Measurements from ENCODE around the gene DGKZ. TPM values are rescaled to one million over a fixed set of nuclear protein-coding genes. Genes with fewer than 3 reads are reported as not detected.

The DGKZ gene
- total RNA-seq, 1 donor from 2014 or later: 53.6 TPM

- no peaks in the 10 kb centered on the region for H3K27me3 Mint-ChIP-seq
- H3K27ac Mint-ChIP-seq: no peak overlapping the region
- no peaks in the 10 kb centered on the region for H3K9me3 Mint-ChIP-seq
- intact Hi-C loops (cut with micrococcal nuclease): no loop called here
- no peaks in the 10 kb centered on the region for H3K4me1 Mint-ChIP-seq
- ChIA-PET POLR2A (no interaction called here), CTCF (no interaction called here)
- no peak for ATAC-seq (ENCODE audit: low read depth)
- no peak for DNase-seq
- H3K4me3 Mint-ChIP-seq: no peak overlapping the region
- peaks cover 64% of the 10 kb centered on the region for H3K36me3 Mint-ChIP-seq (ENCODE audit: low read depth)
- TF ChIP-seq CTCF (IDR thresholded peaks at IDR 0.05): no peak
Observed at GRCh38 chr11:46421257-46421880, 74.1 kb downstream of the DGKZ start.

- Mint-ChIP-seq H3K27ac (no peak overlapping the region), H3K36me3 (ENCODE audit: low read depth) (peaks cover 64% of the 10 kb centered on the region), H3K27me3 (no peaks in the 10 kb centered on the region), H3K4me3 (no peak overlapping the region), H3K9me3 (no peaks in the 10 kb centered on the region), H3K4me1 (no peaks in the 10 kb centered on the region)
- no peak for DNase-seq
- ChIA-PET CTCF (no interaction called here), POLR2A (no interaction called here)
- intact Hi-C loops (cut with micrococcal nuclease): no loop called here
- no peak for TF ChIP-seq CTCF (IDR thresholded peaks at IDR 0.05)
- no peak for ATAC-seq (ENCODE audit: low read depth)
Observed at GRCh38 chr11:46422588-46422987, 75.3 kb downstream of the DGKZ start.

- Mint-ChIP-seq H3K27me3 (no peaks in the 10 kb centered on the region), H3K4me3 (no peak overlapping the region), H3K27ac (no peak overlapping the region), H3K9me3 (no peaks in the 10 kb centered on the region), H3K36me3 (ENCODE audit: low read depth) (peaks cover 76% of the 10 kb centered on the region), H3K4me1 (no peaks in the 10 kb centered on the region)
- intact Hi-C loops (cut with micrococcal nuclease): no loop called here
- ATAC-seq (ENCODE audit: low read depth) (no peak), DNase-seq (no peak)
- TF ChIP-seq CTCF (IDR thresholded peaks at IDR 0.05): no peak
- ChIA-PET POLR2A (no interaction called here), CTCF (no interaction called here)
Observed at GRCh38 chr11:46426233-46426991, 79.1 kb downstream of the DGKZ start.

- H3K9me3 Mint-ChIP-seq: no peaks in the 10 kb centered on the region
- ATAC-seq (ENCODE audit: low read depth) (no peak), DNase-seq (no peak)
- no peaks in the 10 kb centered on the region for H3K27me3 Mint-ChIP-seq
- H3K4me1 Mint-ChIP-seq: no peaks in the 10 kb centered on the region
- POLR2A ChIA-PET: no interaction called here
- intact Hi-C loops (cut with micrococcal nuclease): no loop called here
- peaks cover 73% of the 10 kb centered on the region for H3K36me3 Mint-ChIP-seq (ENCODE audit: low read depth)
- CTCF ChIA-PET: no interaction called here
- no peak for TF ChIP-seq CTCF (IDR thresholded peaks at IDR 0.05)
- no peak overlapping the region for H3K27ac Mint-ChIP-seq
- no peak overlapping the region for H3K4me3 Mint-ChIP-seq
Observed at GRCh38 chr11:46427364-46427763, 80.1 kb downstream of the DGKZ start.

GRCh38 chr11:46429717-46430116 is 82.5 kb downstream of the DGKZ start:
- no peaks in the 10 kb centered on the region for H3K27me3 Mint-ChIP-seq
- no peaks in the 10 kb centered on the region for H3K4me1 Mint-ChIP-seq
- TF ChIP-seq CTCF (IDR thresholded peaks at IDR 0.05): no peak
- no peaks in the 10 kb centered on the region for H3K9me3 Mint-ChIP-seq
- no peak overlapping the region for H3K4me3 Mint-ChIP-seq
- ATAC-seq (ENCODE audit: low read depth) (no peak), DNase-seq (no peak)
- peaks cover 78% of the 10 kb centered on the region for H3K36me3 Mint-ChIP-seq (ENCODE audit: low read depth)
- ChIA-PET POLR2A (no interaction called here), CTCF (no interaction called here)
- intact Hi-C loops (cut with micrococcal nuclease): no loop called here
- H3K27ac Mint-ChIP-seq: no peak overlapping the region

Other genes starting within 250 kb of the DGKZ start
- gene PHF21A, start 226.0 kb upstream of the DGKZ start, total RNA-seq: 63.2 and 71.0 TPM in 2 replicates
- gene CREB3L1, start 69.8 kb upstream of the DGKZ start, total RNA-seq: not detected in 2 replicates
- gene MDK, start 34.2 kb downstream of the DGKZ start, total RNA-seq: 0.55 and 0.78 TPM in 2 replicates
- gene CHRM4, start 44.3 kb downstream of the DGKZ start, total RNA-seq: 0.35 and 0.42 TPM in 2 replicates
- gene AMBRA1, start 246.6 kb downstream of the DGKZ start, total RNA-seq: 35.5 and 39.1 TPM in 2 replicates

All from activated B cell treated with CpG ODN at 0.5 μM for 24 hours (primary cell).